Esophagus (tissue), 2 donors: Measurements from ENCODE around the gene PKIB. TPM values are rescaled to one million over a fixed set of nuclear protein-coding genes. Genes with fewer than 3 reads are reported as not detected.

ENCODE experiments used
- H3K27ac ChIP-seq, 2 donors: one replicate each; pipeline ENCODE4 v1.5.1; 2013; ENCODE audit warnings: low read depth in 2 of 2, mild to moderate bottlenecking in 2 of 2, inconsistent platforms in 1 of 2, low read length in 1 of 2, moderate library complexity in 1 of 2
- H3K27me3 ChIP-seq, 2 donors: one replicate each; pipeline ENCODE4 v1.6.1; 2013; ENCODE audit warnings: low read length in 2 of 2, control low read depth in 1 of 2, mild to moderate bottlenecking in 1 of 2; ENCODE audit not compliant: insufficient read depth in 2 of 2, control insufficient read depth in 1 of 2
- H3K36me3 ChIP-seq, 2 donors: one replicate each; pipeline ENCODE4 v1.6.1; 2013; ENCODE audit warnings: low read length in 1 of 2; ENCODE audit not compliant: control insufficient read depth in 2 of 2, insufficient read depth in 2 of 2
- H3K4me1 ChIP-seq, 2 donors: one replicate each; pipeline ENCODE4 v1.6.1; 2013; ENCODE audit warnings: low read length in 1 of 2; ENCODE audit not compliant: control insufficient read depth in 2 of 2, insufficient read depth in 2 of 2
- H3K4me3 ChIP-seq, 2 donors: one replicate each; pipeline ENCODE4 v1.5.1; 2013; ENCODE audit warnings: low read length in 2 of 2, mild to moderate bottlenecking in 2 of 2, low read depth in 1 of 2, moderate library complexity in 1 of 2
- H3K9me3 ChIP-seq, 2 donors: one replicate each; pipeline ENCODE4 v1.6.1; 2013; ENCODE audit warnings: mild to moderate bottlenecking in 2 of 2, low read depth in 1 of 2, low read length in 1 of 2, moderate library complexity in 1 of 2; ENCODE audit not compliant: control insufficient read depth in 2 of 2, insufficient read depth in 1 of 2
- WGBS, 2 donors: extraction: QIAGEN DNeasy Blood & Tissue Kit; methylation state at CpG; one replicate each; pipeline ENCODE4 v1.1.7; 2013; 5-methylcytosine and 5-hydroxymethylcytosine counted together
- polyA plus RNA-seq, 2 donors: library from polyadenylated mRNA; stranded (reverse); fragments of 200-250 nt; gene quantifications; one replicate each; pipeline ENCODE4 v1.2.3, GENCODE V29; 2013
- donor health status: healthy with polysubstance abuse.
- donor health status: Bipolar disorder and iron deficiency.

PKIB gene
- polyA plus RNA-seq, 2 donors: 3.5 to 4.2 TPM

- Histone ChIP-seq H3K27ac (no peak overlapping the region), H3K27me3 (no peaks in the 10 kb centered on the region), H3K4me3 (no peak overlapping the region), H3K4me1 (no peaks in the 10 kb centered on the region), H3K36me3 (no peaks in the 10 kb centered on the region), H3K9me3 (no peaks in the 10 kb centered on the region)
- 49 to 76% methylated on average over 1 of the region's 1 CpG for WGBS, 2 donors
These were observed 142.3 kb downstream of the PKIB start for GRCh38 chr6:122752459-122752858.

GRCh38 chr6:122753000-122753687 is 142.9 kb downstream of the PKIB start:
- WGBS, 2 donors: 85 to 91% methylated on average over 10 of the region's 10 CpGs
- Histone ChIP-seq H3K4me3 (no peak overlapping the region), H3K4me1 (no peaks in the 10 kb centered on the region), H3K27ac (no peak overlapping the region), H3K27me3 (no peaks in the 10 kb centered on the region), H3K36me3 (no peaks in the 10 kb centered on the region), H3K9me3 (no peaks in the 10 kb centered on the region)

- no peaks in the 10 kb centered on the region for H3K27me3 ChIP-seq
- WGBS, 2 donors: 69 to 70% methylated on average over 5 of the region's 5 CpGs
- H3K9me3 ChIP-seq: no peaks in the 10 kb centered on the region
- H3K4me1 ChIP-seq: no peaks in the 10 kb centered on the region
- no peak overlapping the region for H3K27ac ChIP-seq
- no peaks in the 10 kb centered on the region for H3K36me3 ChIP-seq
- H3K4me3 ChIP-seq: no peak overlapping the region
These were observed 143.5 kb downstream of the PKIB start for GRCh38 chr6:122753688-122754056.

GRCh38 chr6:122754191-122754731 is 144.1 kb downstream of the PKIB start:
- no peak overlapping the region for H3K27ac ChIP-seq
- no peak overlapping the region for H3K4me3 ChIP-seq
- WGBS, 2 donors: 78 to 82% methylated on average over 5 of the region's 5 CpGs
- no peaks in the 10 kb centered on the region for H3K9me3 ChIP-seq
- no peaks in the 10 kb centered on the region for H3K27me3 ChIP-seq
- H3K36me3 ChIP-seq: no peaks in the 10 kb centered on the region
- H3K4me1 ChIP-seq: no peaks in the 10 kb centered on the region

GRCh38 chr6:122755901-122756300 is 145.7 kb downstream of the PKIB start:
- H3K27ac ChIP-seq: no peak overlapping the region
- H3K9me3 ChIP-seq: no peaks in the 10 kb centered on the region
- 64 to 65% methylated on average over 9 of the region's 9 CpGs for WGBS, 2 donors
- H3K27me3 ChIP-seq: no peaks in the 10 kb centered on the region
- no peak overlapping the region for H3K4me3 ChIP-seq
- no peaks in the 10 kb centered on the region for H3K4me1 ChIP-seq
- no peaks in the 10 kb centered on the region for H3K36me3 ChIP-seq

- no peak overlapping the region for H3K4me3 ChIP-seq
- 20 to 56% methylated on average over 1 of the region's 1 CpG for WGBS, 2 donors
These were observed 148.7 kb downstream of the PKIB start for GRCh38 chr6:122758927-122759334.

GRCh38 chr6:122760330-122760729 is 150.1 kb downstream of the PKIB start:
- Histone ChIP-seq H3K27me3 (no peaks in the 10 kb centered on the region), H3K36me3 (no peaks in the 10 kb centered on the region), H3K4me3 (no peak overlapping the region), H3K9me3 (no peaks in the 10 kb centered on the region), H3K27ac (no peak overlapping the region), H3K4me1 (no peaks in the 10 kb centered on the region)

More at GRCh38 chr6:122758927-122759334, 148.7 kb downstream of the PKIB start:
- Histone ChIP-seq H3K9me3 (no peaks in the 10 kb centered on the region), H3K27me3 (no peaks in the 10 kb centered on the region), H3K27ac (no peak overlapping the region), H3K36me3 (no peaks in the 10 kb centered on the region), H3K4me1 (no peaks in the 10 kb centered on the region)

GRCh38 chr6:122766256-122766655 is 156.1 kb downstream of the PKIB start:
- no peak overlapping the region for H3K4me3 ChIP-seq
- no peaks in the 10 kb centered on the region for H3K27me3 ChIP-seq
- no peak overlapping the region for H3K27ac ChIP-seq
- no peaks in the 10 kb centered on the region for H3K9me3 ChIP-seq
- no peaks in the 10 kb centered on the region for H3K36me3 ChIP-seq
- no peaks in the 10 kb centered on the region for H3K4me1 ChIP-seq

GRCh38 chr6:122770835-122771601 is 160.8 kb downstream of the PKIB start:
- H3K27ac ChIP-seq: no peak overlapping the region
- WGBS, 2 donors: 26 to 43% methylated on average over 1 of the region's 1 CpG

More at GRCh38 chr6:122770835-122771601, 160.8 kb downstream of the PKIB start:
- no peak overlapping the region for H3K4me3 ChIP-seq
- H3K9me3 ChIP-seq: no peaks in the 10 kb centered on the region
- no peaks in the 10 kb centered on the region for H3K4me1 ChIP-seq
- H3K27me3 ChIP-seq: no peaks in the 10 kb centered on the region
- H3K36me3 ChIP-seq: no peaks in the 10 kb centered on the region
